Measurements from ENCODE around the gene AANAT.

GRCh38 chr17:76471498-76472257, 4.3 kb downstream of the AANAT start:
- no peak for TF ChIP-seq EZH2phosphoT487 (IDR thresholded peaks at IDR 0.05; ENCODE audit: borderline replicate concordance, low read depth, low read length)
- TF ChIP-seq, protein P1, sequence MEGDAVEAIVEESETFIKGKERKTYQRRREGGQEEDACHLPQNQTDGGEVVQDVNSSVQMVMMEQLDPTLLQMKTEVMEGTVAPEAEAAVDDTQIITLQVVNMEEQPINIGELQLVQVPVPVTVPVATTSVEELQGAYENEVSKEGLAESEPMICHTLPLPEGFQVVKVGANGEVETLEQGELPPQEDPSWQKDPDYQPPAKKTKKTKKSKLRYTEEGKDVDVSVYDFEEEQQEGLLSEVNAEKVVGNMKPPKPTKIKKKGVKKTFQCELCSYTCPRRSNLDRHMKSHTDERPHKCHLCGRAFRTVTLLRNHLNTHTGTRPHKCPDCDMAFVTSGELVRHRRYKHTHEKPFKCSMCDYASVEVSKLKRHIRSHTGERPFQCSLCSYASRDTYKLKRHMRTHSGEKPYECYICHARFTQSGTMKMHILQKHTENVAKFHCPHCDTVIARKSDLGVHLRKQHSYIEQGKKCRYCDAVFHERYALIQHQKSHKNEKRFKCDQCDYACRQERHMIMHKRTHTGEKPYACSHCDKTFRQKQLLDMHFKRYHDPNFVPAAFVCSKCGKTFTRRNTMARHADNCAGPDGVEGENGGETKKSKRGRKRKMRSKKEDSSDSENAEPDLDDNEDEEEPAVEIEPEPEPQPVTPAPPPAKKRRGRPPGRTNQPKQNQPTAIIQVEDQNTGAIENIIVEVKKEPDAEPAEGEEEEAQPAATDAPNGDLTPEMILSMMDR (conservative IDR thresholded peaks at IDR 0.05; ENCODE audit: low read length): no peak

All from OCI-LY7 (cell line).